Transverse colon (tissue), 4 donors: ENCODE measurements around the gene DNAJC6. TPM values are rescaled to one million over a fixed set of nuclear protein-coding genes. Genes with fewer than 3 reads are reported as not detected.

Experiments
- DNase-seq: peaks from one replicate; pipeline ENCODE4 v3.0.0-alpha.2; 2019
- H3K27ac ChIP-seq, 4 donors: fragments of 200-600 bp; sonication (generic); 2 replicates each; pipeline ENCODE4 v1.5.1; 2016 to 2018; ENCODE audit warnings: inconsistent platforms in 4 of 4
- H3K27me3 ChIP-seq: fragments of 200-600 bp; sonication (generic); 2 replicates; pipeline ENCODE4 v1.5.1; 2017; ENCODE audit warnings: inconsistent platforms
- H3K36me3 ChIP-seq, 4 donors: fragments of 200-600 bp; sonication (generic); 2 replicates each; pipeline ENCODE4 v1.5.1; 2017 to 2019; ENCODE audit warnings: inconsistent platforms in 4 of 4
- H3K4me1 ChIP-seq, 4 donors: fragments of 200-600 bp; sonication (generic); 2 replicates each; pipeline ENCODE4 v1.5.1; 2017 to 2020; ENCODE audit warnings: inconsistent platforms in 4 of 4
- H3K4me3 ChIP-seq, 4 donors: fragments of 200-600 bp; sonication (generic); 1 replicate in 1 of 4; 2 replicates in 3 of 4; pipeline versions ENCODE4 v1.5.1 to v1.6.1; 2017 to 2019; ENCODE audit warnings: inconsistent platforms in 4 of 4
- H3K9me3 ChIP-seq, 2 donors: fragments of 200-600 bp; sonication (generic); 2 replicates each; pipeline ENCODE4 v1.5.1; 2017 to 2019; ENCODE audit warnings: inconsistent platforms in 2 of 2
- CTCF ChIP-seq, 5 experiments: fragments of 200-600 bp in 3 of 5; fragments of 450-650 bp in 2 of 5; sonication (generic) in 3 of 5; IDR thresholded peaks; 1 replicate in 2 of 5; 2 replicates in 3 of 5; pipeline ENCODE4 v1.5.1; 2016 to 2017; ENCODE audit warnings: antibody characterized with exemption in 5 of 5, inconsistent platforms in 3 of 5, mild to moderate bottlenecking in 2 of 5, moderate library complexity in 1 of 5
- EP300 ChIP-seq: sonication (generic); formaldehyde crosslinking; IDR thresholded peaks from one replicate; pipeline ENCODE4 v1.6.1; 2017; ENCODE audit warnings: antibody characterized with exemption, low read depth
- POLR2A ChIP-seq: fragments of 450-650 bp; IDR thresholded peaks from one replicate; pipeline ENCODE4 v1.6.1; 2016; ENCODE audit warnings: antibody characterized with exemption, mild to moderate bottlenecking, moderate library complexity
- POLR2AphosphoS5 ChIP-seq, 3 donors: sonication (generic); formaldehyde crosslinking; IDR thresholded peaks; one replicate each; pipeline ENCODE4 v1.6.1; 2016; ENCODE audit warnings: antibody characterized with exemption in 3 of 3
- WGBS, 2 donors: methylation state at CpG; one replicate each; pipeline ENCODE4 v1.1.5; 2018; ENCODE audit warnings: low coverage in 1 of 2; 5-methylcytosine and 5-hydroxymethylcytosine counted together
- in situ Hi-C, 4 donors: fragments of 200-750 bp; cut with MboI; loops; one replicate each; pipeline versions ENCODE4 v1.15.0 to v1.15.1; 2017; ENCODE audit warnings: low sequenced_read_pairs in 3 of 4, low pct_ligation_motif_present in 1 of 4, low pct_unique_long_range_greater_than_20kb in 1 of 4
- intact Hi-C: fragments of 100-400 bp; cut with DNase I; formaldehyde crosslinking; loops from one replicate; pipeline ENCODE4 v1.15.1; 2023; ENCODE audit warnings: low total_unique reads
- total RNA-seq, 4 donors: library from RNA; depleted of rRNA; stranded (reverse); fragments of >200 nt; gene quantifications; one replicate each; pipeline ENCODE4 v1.1.0, GENCODE V29; 2016

Gene DNAJC6
- total RNA-seq, 4 donors from 2014 or later: 0.40 to 2.7 (median 1.7) TPM

GRCh38 chr1:65393347-65393746, 84.0 kb downstream of the DNAJC6 start:
- Histone ChIP-seq H3K36me3 (no peaks in the 10 kb centered on the region), H3K27ac (no peak overlapping the region), H3K9me3 (no peaks in the 10 kb centered on the region), H3K27me3 (no peaks in the 10 kb centered on the region), H3K4me3 (no peak overlapping the region), H3K4me1 (no peaks in the 10 kb centered on the region)
- TF ChIP-seq EP300 (no peak), CTCF (IDR thresholded peaks at IDR 0.05) (no peak), POLR2AphosphoS5 (IDR thresholded peaks at IDR 0.05) (no peak), POLR2A (no peak)
- intact Hi-C loops (no loop called here), in situ Hi-C loops (no loop called here)
- no peak for DNase-seq
- 73 to 79% methylated on average over 2 of the region's 2 CpGs for WGBS, 2 donors

GRCh38 chr1:65393928-65394327, 84.6 kb downstream of the DNAJC6 start:
- 72 to 86% methylated on average over 1 of the region's 1 CpG for WGBS, 2 donors
- no peak for TF ChIP-seq CTCF (IDR thresholded peaks at IDR 0.05)
- no peak for TF ChIP-seq POLR2AphosphoS5 (IDR thresholded peaks at IDR 0.05)
- no peak for TF ChIP-seq POLR2A
- no peak for TF ChIP-seq EP300
- in situ Hi-C loops: no loop called here

GRCh38 chr1:65395887-65396612, 86.7 kb downstream of the DNAJC6 start:
- H3K4me3 ChIP-seq: no peak overlapping the region
- H3K4me1 ChIP-seq: no peaks in the 10 kb centered on the region
- in situ Hi-C loops (no loop called here), intact Hi-C loops (no loop called here)
- no peaks in the 10 kb centered on the region for H3K9me3 ChIP-seq
- no peaks in the 10 kb centered on the region for H3K36me3 ChIP-seq
- TF ChIP-seq EP300 (no peak), POLR2A (no peak), CTCF (IDR thresholded peaks at IDR 0.05) (no peak), POLR2AphosphoS5 (IDR thresholded peaks at IDR 0.05) (no peak)
- no peaks in the 10 kb centered on the region for H3K27me3 ChIP-seq
- 67 to 76% methylated on average over 1 to 3 of the region's 3 CpGs for WGBS, 2 donors
- DNase-seq: no peak
- H3K27ac ChIP-seq: no peak overlapping the region

More at GRCh38 chr1:65393928-65394327, 84.6 kb downstream of the DNAJC6 start:
- no peak for DNase-seq
- no peaks in the 10 kb centered on the region for H3K9me3 ChIP-seq
- no peak overlapping the region for H3K4me3 ChIP-seq
- intact Hi-C loops: no loop called here
- H3K27me3 ChIP-seq: no peaks in the 10 kb centered on the region
- H3K27ac ChIP-seq: no peak overlapping the region
- H3K4me1 ChIP-seq: no peaks in the 10 kb centered on the region
- H3K36me3 ChIP-seq: no peaks in the 10 kb centered on the region

- Histone ChIP-seq H3K4me1 (no peaks in the 10 kb centered on the region), H3K27me3 (no peaks in the 10 kb centered on the region), H3K36me3 (no peaks in the 10 kb centered on the region), H3K27ac (no peak overlapping the region), H3K4me3 (no peak overlapping the region), H3K9me3 (no peaks in the 10 kb centered on the region)
- in situ Hi-C loops (no loop called here), intact Hi-C loops (no loop called here)
- WGBS, 2 donors: 77 to 98% methylated on average over 1 of the region's 1 CpG
- TF ChIP-seq POLR2AphosphoS5 (IDR thresholded peaks at IDR 0.05) (no peak), POLR2A (no peak), CTCF (IDR thresholded peaks at IDR 0.05) (no peak), EP300 (no peak)
- DNase-seq: no peak
These were observed 88.7 kb downstream of the DNAJC6 start for GRCh38 chr1:65398083-65398482.
